Measurements from ENCODE around the gene ZNF625.

ZNF625 gene

GRCh38 chr19:12156223-12157058, at the start of gene ZNF625:
Gene ZNF625, minus strand, starts transcription at chr19:12156734. Its CDS starts 176 bp downstream, at chr19:12156558.
- peak within 1 kb of the TSS; percentile 79 for H3K4me3 ChIP-seq (ENCODE audit: low read depth, low read length)

GRCh38 chr19:12205296-12205695, 48.8 kb upstream of the ZNF625 start:
- H3K4me3 ChIP-seq (ENCODE audit: low read depth, low read length): no peak overlapping the region

GRCh38 chr19:12202250-12202649, 45.7 kb upstream of the ZNF625 start:
- no peak overlapping the region for H3K4me3 ChIP-seq (ENCODE audit: low read depth, low read length)

GRCh38 chr19:12199757-12200419, 43.4 kb upstream of the ZNF625 start:
- no peak overlapping the region for H3K4me3 ChIP-seq (ENCODE audit: low read depth, low read length)

GRCh38 chr19:12198136-12198535, 41.6 kb upstream of the ZNF625 start:
- H3K4me3 ChIP-seq (ENCODE audit: low read depth, low read length): no peak overlapping the region

- peak overlapping the region; percentile 39 for H3K4me3 ChIP-seq (ENCODE audit: low read depth, low read length)
Observed at GRCh38 chr19:12194827-12195731, 38.5 kb upstream of the ZNF625 start.

- H3K4me3 ChIP-seq (ENCODE audit: low read depth, low read length): no peak overlapping the region
Observed at GRCh38 chr19:12187625-12188024, 31.1 kb upstream of the ZNF625 start.

- no peak overlapping the region for H3K4me3 ChIP-seq (ENCODE audit: low read depth, low read length)
Observed at GRCh38 chr19:12180377-12180776, 23.8 kb upstream of the ZNF625 start.

GRCh38 chr19:12166626-12167025, 10.1 kb upstream of the ZNF625 start:
- no peak overlapping the region for H3K4me3 ChIP-seq (ENCODE audit: low read depth, low read length)

GRCh38 chr19:12163826-12164225, 7.3 kb upstream of the ZNF625 start:
- peak overlapping the region; percentile 82 for H3K4me3 ChIP-seq (ENCODE audit: low read depth, low read length)

- peak within 1 kb of the TSS; percentile 82 for H3K4me3 ChIP-seq (ENCODE audit: low read depth, low read length)
Observed at GRCh38 chr19:12162882-12163806, 6.6 kb upstream of the ZNF625 start, which contains the start of gene ZNF136. Gene ZNF136, plus strand, starts transcription at chr19:12163096. Its CDS starts 108 bp downstream, at chr19:12163204.

- peak overlapping the region; percentile 82 for H3K4me3 ChIP-seq (ENCODE audit: low read depth, low read length)
Observed at GRCh38 chr19:12162513-12162881, 6.0 kb upstream of the ZNF625 start.

- no peak overlapping the region for H3K4me3 ChIP-seq (ENCODE audit: low read depth, low read length)
Observed at GRCh38 chr19:12159773-12160414, 3.4 kb upstream of the ZNF625 start.

GRCh38 chr19:12155324-12155860, 1.1 kb downstream of the ZNF625 start:
- peak overlapping the region; percentile 79 for H3K4me3 ChIP-seq (ENCODE audit: low read depth, low read length)

- H3K4me3 ChIP-seq (ENCODE audit: low read depth, low read length): no peak overlapping the region
Observed at GRCh38 chr19:12145348-12145747, 11.2 kb downstream of the ZNF625 start.

- H3K4me3 ChIP-seq (ENCODE audit: low read depth, low read length): no peak overlapping the region
Observed at GRCh38 chr19:12141405-12141736, 15.2 kb downstream of the ZNF625 start.

GRCh38 chr19:12140545-12141404, 15.8 kb downstream of the ZNF625 start:
- H3K4me3 ChIP-seq (ENCODE audit: low read depth, low read length): no peak overlapping the region

- peak within 1 kb of the TSS; percentile 78 for H3K4me3 ChIP-seq (ENCODE audit: low read depth, low read length)
Observed at GRCh38 chr19:12139885-12140544, 16.5 kb downstream of the ZNF625 start, which contains the start of gene ZNF20. Gene ZNF20, minus strand, starts transcription at chr19:12140350. Its CDS starts 168 bp downstream, at chr19:12140182.
